OCI-M2 (cell line): ENCODE data around the gene PTPRU.

Experiments used
- DNase-seq: peaks from one replicate; lab custom pipeline; 2025; ENCODE audit not compliant: unreplicated experiment; lab: John Stamatoyannopoulos, UW

PTPRU gene

GRCh38 chr1:29360768-29361167, 124.4 kb downstream of the PTPRU start:
- no peak for DNase-seq

GRCh38 chr1:29361686-29362085, 125.4 kb downstream of the PTPRU start:
- DNase-seq: no peak

- no peak for DNase-seq
Observed at GRCh38 chr1:29362116-29362515, 125.8 kb downstream of the PTPRU start.

- no peak for DNase-seq
Observed at GRCh38 chr1:29362764-29363163, 126.4 kb downstream of the PTPRU start.

- DNase-seq: no peak
Observed at GRCh38 chr1:29363536-29363935, 127.2 kb downstream of the PTPRU start.

- no peak for DNase-seq
Observed at GRCh38 chr1:29364101-29364678, 127.9 kb downstream of the PTPRU start.

- DNase-seq: no peak
Observed at GRCh38 chr1:29365906-29366670, 129.8 kb downstream of the PTPRU start.

- DNase-seq: no peak
Observed at GRCh38 chr1:29368936-29369932, 132.9 kb downstream of the PTPRU start.

GRCh38 chr1:29370067-29370466, 133.7 kb downstream of the PTPRU start:
- DNase-seq: no peak

GRCh38 chr1:29371332-29371731, 135.0 kb downstream of the PTPRU start:
- DNase-seq: no peak

GRCh38 chr1:29372108-29372507, 135.8 kb downstream of the PTPRU start:
- no peak for DNase-seq
